Right ventricle myocardium superior (tissue), 1 donor: ENCODE measurements around the gene SFT2D1. TPM values are rescaled to one million over a fixed set of nuclear protein-coding genes. Genes with fewer than 3 reads are reported as not detected.
A peak's percentile ranks its signal among the peaks of the same experiment; 100 is the strongest.

Source experiments
- ATAC-seq: fragments of 200-7000 bp; cut with Tn5 transposase; one replicate; pipeline ENCODE4 v1.9.1; 2020; ENCODE audit warnings: mild to moderate bottlenecking; ENCODE audit not compliant: poor library complexity
- DNase-seq: peaks from one replicate; pipeline ENCODE4 v3.0.0-alpha.2; 2020
- intact Hi-C: fragments of 100-400 bp; cut with DNase I; formaldehyde crosslinking; loops from one replicate; pipeline ENCODE4 v1.11.2; 2022
- total RNA-seq: library from RNA; stranded (reverse); fragmentation: NEBNext Ultra II Directional; extraction: Animal tissue kit (Norgen Biotek cat#: 25700); gene quantifications from one replicate; pipeline ENCODE4 v1.2.1, GENCODE V29; 2021
- donor health status: DM: no; HTN: yes; CAD: no; lungs with severe emphysema.

SFT2D1 gene
- total RNA-seq, 1 donor from 2014 or later, result 20.5 TPM

DNA sequence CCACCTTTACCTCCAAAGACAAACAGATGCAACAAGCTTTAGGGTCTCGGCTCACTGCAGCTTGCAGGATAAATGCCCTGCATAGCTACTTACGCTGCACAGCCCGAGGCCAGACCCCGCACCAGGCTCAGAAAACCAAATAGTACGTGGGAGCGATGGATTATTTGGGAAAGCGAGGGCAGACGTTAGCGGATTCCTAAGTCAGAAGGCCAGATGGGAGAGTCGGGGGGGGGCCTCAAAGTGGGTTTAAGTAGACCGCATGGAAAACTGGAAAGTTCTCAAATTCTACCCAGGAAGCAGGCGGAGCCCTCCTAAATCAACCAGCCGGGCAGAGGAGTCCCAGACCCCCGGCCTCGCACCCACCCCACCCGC, 382 bp downstream of the SFT2D1 start:
- DNase-seq, result no peak
- ATAC-seq, result no peak
- intact Hi-C loops, result no loop called here

GRCh38 chr6:166341464-166341863, 881 bp downstream of the SFT2D1 start:
- DNase-seq, result no peak
- intact Hi-C loops, result no loop called here

GRCh38 chr6:166338854-166339253, 3.5 kb downstream of the SFT2D1 start:
- no peak for ATAC-seq
- intact Hi-C loops, result no loop called here
- no peak for DNase-seq

More at GRCh38 chr6:166341464-166341863, 881 bp downstream of the SFT2D1 start:
- no peak for ATAC-seq

- ATAC-seq (no peak), DNase-seq (peak; percentile 49)
- intact Hi-C loops, result no loop called here
These were observed 5.5 kb downstream of the SFT2D1 start for GRCh38 chr6:166336847-166337246.

GRCh38 chr6:166335378-166336302, 6.7 kb downstream of the SFT2D1 start:
- no peak for DNase-seq
- intact Hi-C loops, result no loop called here
- ATAC-seq, result no peak

- no peak for DNase-seq
- intact Hi-C loops, result no loop called here
- ATAC-seq, result no peak
These were observed 7.5 kb downstream of the SFT2D1 start for GRCh38 chr6:166334878-166335277.

GRCh38 chr6:166333172-166333995, 9.0 kb downstream of the SFT2D1 start:
- intact Hi-C loops, result no loop called here
- ATAC-seq (no peak), DNase-seq (no peak)

DNA sequence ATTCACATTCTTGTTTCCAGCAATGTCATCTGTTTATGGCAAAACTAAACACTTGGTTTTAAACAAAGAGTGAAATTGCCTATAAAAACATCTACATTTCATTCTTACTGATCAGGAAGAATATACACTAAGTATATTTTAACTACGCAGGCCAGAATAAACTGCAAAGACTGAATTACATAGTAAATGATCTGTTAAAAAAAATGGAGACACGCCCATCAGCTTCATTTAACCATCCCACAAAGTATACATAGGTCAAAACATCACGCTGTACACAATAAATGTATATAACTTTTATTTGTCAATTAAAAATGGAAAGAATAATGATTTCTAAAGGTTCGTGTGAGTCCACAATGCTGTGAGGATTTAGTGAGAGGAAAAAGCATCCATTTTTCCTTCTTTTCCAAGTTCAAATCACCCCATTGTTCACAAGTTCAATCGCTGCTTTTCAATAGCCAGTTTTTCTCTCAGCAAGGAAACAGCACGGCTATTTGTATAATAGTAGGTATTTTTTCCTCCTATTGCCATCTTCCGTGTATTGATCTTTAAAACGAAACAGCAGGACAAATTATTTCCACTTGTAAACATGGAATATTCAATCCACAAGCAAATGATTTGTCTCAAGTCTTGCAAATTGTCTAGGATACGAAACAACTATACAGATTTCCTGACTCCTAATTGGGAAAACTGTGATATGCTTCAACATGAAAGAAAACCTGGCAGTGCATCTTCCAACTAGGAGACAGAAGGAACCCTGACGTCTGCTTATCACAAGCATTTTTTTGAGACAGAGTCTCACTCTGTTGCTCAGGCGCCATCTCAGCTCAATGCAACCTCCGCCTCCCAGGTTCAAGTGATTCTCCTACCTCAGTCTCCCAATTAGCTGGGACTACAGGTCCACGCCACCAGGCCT, 10.6 kb downstream of the SFT2D1 start:
- intact Hi-C loops, result no loop called here
- DNase-seq, result no peak
- ATAC-seq, result no peak

- peak; percentile 73 for ATAC-seq
- intact Hi-C loops, result no loop called here
- DNase-seq, result peak; percentile 74
These were observed 11.7 kb downstream of the SFT2D1 start for GRCh38 chr6:166330612-166331011.

GRCh38 chr6:166325383-166326042, 16.8 kb downstream of the SFT2D1 start:
- DNase-seq (no peak), ATAC-seq (no peak)
- intact Hi-C loops, result no loop called here

GRCh38 chr6:166323395-166323794, 18.9 kb downstream of the SFT2D1 start:
- ATAC-seq, result no peak
- intact Hi-C loops, result no loop called here
- no peak for DNase-seq

- DNase-seq (peak; percentile 64), ATAC-seq (peak; percentile 95)
- intact Hi-C loops, result no loop called here
These were observed 23.4 kb downstream of the SFT2D1 start for GRCh38 chr6:166318649-166319600.

GRCh38 chr6:166318227-166318626, 24.1 kb downstream of the SFT2D1 start:
- peak; percentile 26 for ATAC-seq
- intact Hi-C loops, result no loop called here
- no peak for DNase-seq

DNA sequence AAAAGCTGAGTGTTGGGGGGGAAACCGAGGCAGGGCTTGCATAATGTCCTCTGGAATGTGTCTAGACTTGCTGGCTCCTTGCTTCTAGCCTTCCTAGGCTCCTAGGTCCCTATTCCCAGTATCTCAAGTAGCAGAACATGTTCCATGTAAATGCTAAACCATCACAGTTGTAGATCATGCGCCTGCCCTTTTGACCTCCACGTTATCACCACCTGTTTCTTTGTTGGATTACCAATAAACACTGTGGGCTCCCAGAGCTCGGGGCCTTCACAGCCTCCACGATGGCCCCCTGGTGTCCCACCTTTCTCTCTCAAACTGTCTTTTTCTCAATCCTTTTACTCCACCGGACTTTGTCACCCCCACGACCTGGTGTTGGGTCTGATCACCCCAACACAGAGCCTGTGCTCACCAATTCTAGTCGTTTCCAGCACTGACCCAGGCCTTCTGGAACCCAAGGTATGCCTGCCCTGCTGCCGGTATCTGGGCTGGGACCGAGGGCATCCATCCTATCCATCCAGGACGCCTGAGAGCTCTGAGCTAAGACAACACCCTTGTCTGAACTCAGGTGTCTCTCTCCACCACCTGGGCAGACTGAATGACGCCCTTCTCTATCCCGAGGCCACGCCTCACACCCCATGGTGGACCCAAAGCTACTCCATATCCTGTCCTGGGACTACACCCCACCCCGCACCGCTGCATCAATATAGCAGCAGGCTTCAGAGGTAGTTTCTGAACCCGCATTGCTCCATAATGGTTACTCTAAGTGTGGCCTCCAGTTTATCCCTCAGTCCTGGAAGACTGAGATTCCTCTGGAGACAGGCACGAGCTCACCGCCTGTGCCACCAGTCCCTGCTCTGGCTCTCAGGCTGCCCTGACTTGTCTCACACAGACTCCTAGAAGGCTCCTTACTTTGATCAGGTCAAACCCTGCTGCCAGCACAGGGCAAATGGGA, 24.8 kb downstream of the SFT2D1 start:
- ATAC-seq, result no peak
- no peak for DNase-seq
- intact Hi-C loops, result no loop called here

GRCh38 chr6:166315436-166315835, 26.9 kb downstream of the SFT2D1 start:
- DNase-seq (no peak), ATAC-seq (no peak)
- intact Hi-C loops, result no loop called here

- intact Hi-C loops, result loop anchor here (5.0 kb wide), 1 partner anchor 88 kb away; no protein-coding TSS in a partner anchor
- ATAC-seq (no peak), DNase-seq (no peak)
These were observed 27.9 kb downstream of the SFT2D1 start for GRCh38 chr6:166314454-166314853.
